Measurements from ENCODE around the gene TAF11L14.
"Not testable (repeated sequence)": the region's sequence is repeated elsewhere in the genome, so short reads cannot be mapped to it uniquely, and the experiment has no call there.

Gene TAF11L14

DNA sequence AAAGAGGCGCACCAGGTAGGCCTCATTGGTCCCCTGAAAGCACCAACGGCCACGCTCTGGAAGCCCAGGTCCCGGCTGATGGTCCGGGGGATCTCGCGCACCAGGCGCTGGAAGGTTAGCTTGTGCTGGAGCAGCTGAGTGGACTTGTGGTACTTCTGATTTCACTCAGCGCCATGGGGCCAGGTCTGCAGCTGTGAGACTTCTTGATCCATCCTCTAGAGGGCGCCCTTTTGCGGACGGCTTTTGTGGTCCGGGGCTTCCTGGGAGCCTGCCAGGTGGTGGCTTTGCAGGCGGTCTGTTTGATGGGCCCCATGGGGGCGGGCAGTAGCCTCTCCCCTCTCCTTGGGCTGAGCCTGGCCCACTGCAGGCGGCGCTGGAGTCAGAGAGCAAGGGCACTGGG, 13.6 kb upstream of the TAF11L14 start:
- no peak for FAIRE-seq
- TF ChIP-seq CTCF (IDR thresholded peaks at IDR 0.05; ENCODE audit: insufficient read depth, missing control alignments), result no peak
- DNase-seq (ENCODE audit: insufficient read length, low spot score), result no peak

GRCh38 chr5:17625686-17626085, 8.6 kb upstream of the TAF11L14 start:
- no peak for TF ChIP-seq CTCF (IDR thresholded peaks at IDR 0.05; ENCODE audit: insufficient read depth, missing control alignments)
- FAIRE-seq, result no peak
- no peak for DNase-seq (ENCODE audit: insufficient read length, low spot score)

DNA sequence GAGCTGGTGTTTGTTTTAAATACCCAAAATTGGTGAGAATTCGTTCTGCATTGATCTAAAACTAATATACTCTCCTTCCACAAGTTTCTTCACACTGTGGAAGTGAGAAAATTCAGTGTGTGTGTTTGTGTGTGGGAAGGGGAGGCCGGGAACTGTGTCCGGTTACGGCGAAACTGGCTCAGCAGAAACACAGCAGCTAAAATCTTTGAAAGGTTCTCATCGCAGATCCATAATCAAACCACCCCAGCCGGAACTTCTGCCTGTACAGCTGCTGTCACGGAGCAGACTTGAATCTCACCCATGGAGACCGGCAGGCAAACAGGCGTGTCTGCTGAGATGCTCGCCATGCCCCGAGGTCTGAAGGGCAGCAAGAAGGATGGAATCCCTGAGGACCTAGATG, 2.5 kb upstream of the TAF11L14 start, which contains the start of gene TAF11L13:
Gene TAF11L13 (plus strand): TSS at position 301 of the 400 bp plus-strand sequence.
- not testable (repeated sequence) for FAIRE-seq; DNase-seq (ENCODE audit: insufficient read length, low spot score)

DNA sequence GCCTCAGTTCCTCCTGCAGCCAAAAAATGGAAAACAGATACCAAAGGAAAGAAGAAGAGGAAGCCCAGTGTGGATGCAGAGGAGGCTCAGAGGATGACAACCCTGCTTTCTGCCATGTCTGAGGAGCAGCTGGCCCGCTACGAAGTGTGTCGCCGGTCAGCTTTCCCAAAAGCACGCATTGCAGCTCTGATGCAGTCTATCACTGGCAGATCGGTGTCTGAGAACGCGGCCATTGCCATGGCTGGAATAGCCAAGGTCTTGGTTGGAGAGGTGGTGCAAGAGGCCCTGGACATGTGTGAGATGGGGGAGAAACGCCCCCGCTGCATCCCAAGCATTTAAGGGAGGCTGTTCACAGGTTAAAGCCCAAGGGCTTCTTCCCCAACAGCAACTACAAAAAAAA, 15.0 kb downstream of the TAF11L14 start:
- FAIRE-seq; DNase-seq (ENCODE audit: insufficient read length, low spot score): not testable (repeated sequence)

GRCh38 chr5:17655201-17655759, 21.0 kb downstream of the TAF11L14 start:
- FAIRE-seq; DNase-seq (ENCODE audit: insufficient read length, low spot score): not testable (repeated sequence)

DNA sequence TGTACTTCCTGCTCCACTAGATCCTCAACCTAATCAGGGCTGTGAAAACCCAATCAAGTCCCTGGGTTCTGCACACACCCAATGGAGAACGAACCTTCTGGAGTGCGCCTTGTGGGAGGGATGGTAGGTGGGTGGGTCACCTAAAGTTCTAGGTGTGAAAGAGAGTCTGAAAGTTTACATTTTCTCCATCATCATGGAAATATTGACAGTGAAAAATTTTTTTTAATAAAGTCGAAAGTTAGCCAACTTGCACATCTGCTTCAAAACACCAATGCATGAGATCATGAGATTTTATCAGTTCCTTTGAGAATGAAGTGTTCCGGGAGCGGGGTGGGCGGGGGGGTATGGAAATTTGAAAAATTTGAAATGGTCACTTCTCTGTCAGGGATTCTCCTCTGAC, 21.7 kb downstream of the TAF11L14 start:
- no peak for FAIRE-seq
- TF ChIP-seq CTCF (IDR thresholded peaks at IDR 0.05; ENCODE audit: insufficient read depth, missing control alignments), result no peak
- DNase-seq (ENCODE audit: insufficient read length, low spot score), result no peak

DNA sequence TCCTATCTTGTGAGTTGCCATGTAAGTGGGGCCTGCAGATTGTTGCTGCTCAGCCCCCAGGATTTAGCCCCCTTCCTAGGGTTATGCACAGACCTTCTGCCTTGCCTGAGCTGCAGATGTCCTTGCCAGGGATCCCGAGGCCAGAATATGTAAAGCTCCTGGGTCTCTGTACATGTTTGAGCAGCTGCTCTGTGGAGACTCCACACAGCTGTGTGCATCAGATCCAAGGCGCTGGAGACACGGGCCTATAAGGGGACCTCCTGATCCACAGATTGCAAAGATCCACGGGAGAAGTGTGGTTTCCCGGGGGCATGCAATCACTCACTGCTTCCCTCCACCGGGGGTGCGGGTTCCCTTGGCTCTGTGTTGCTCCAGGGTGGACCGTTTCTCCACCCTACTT, 28.9 kb downstream of the TAF11L14 start:
- FAIRE-seq (no peak), DNase-seq (ENCODE audit: insufficient read length, low spot score) (no peak)
- TF ChIP-seq CTCF (IDR thresholded peaks at IDR 0.05; ENCODE audit: insufficient read depth, missing control alignments), result no peak

GRCh38 chr5:17665836-17666235, 31.6 kb downstream of the TAF11L14 start:
- DNase-seq (ENCODE audit: insufficient read length, low spot score) (no peak), FAIRE-seq (no peak)
- no peak for TF ChIP-seq CTCF (IDR thresholded peaks at IDR 0.05; ENCODE audit: insufficient read depth, missing control alignments)

DNA sequence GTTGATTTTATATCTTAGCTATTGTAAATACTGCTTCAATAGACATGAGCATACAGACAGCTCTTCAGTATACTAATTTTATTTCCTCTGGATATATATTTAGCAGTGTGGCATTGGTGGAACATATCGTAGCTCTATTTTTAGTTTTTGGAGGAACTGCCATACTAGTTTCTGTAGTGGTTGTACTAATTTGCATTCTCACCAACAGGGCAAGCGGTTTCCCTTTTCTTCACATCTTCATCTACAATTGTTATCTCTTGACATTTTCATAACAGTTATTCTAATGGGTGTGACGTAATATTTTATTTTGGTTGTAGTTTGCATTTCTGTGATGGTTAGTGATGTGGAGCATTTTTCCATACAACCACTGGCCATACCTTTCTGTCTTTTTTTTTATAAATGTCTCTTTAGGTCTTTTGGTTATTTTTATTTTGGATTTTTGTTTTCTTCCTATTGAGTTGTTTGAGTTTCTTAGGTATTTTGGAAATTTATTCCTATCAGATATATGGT, 32.5 kb downstream of the TAF11L14 start:
- DNase-seq (ENCODE audit: insufficient read length, low spot score), result no peak
- TF ChIP-seq CTCF (IDR thresholded peaks at IDR 0.05; ENCODE audit: insufficient read depth, missing control alignments), result no peak
- FAIRE-seq, result no peak

All from D721Med (cell line).